Measurements from ENCODE around the gene MGAT3. TPM values are rescaled to one million over a fixed set of nuclear protein-coding genes. Genes with fewer than 3 reads are reported as not detected.

The MGAT3 gene
- total and polyA plus RNA-seq, 10 donors = 1.3 to 14.4 (median 9.1) TPM

DNA sequence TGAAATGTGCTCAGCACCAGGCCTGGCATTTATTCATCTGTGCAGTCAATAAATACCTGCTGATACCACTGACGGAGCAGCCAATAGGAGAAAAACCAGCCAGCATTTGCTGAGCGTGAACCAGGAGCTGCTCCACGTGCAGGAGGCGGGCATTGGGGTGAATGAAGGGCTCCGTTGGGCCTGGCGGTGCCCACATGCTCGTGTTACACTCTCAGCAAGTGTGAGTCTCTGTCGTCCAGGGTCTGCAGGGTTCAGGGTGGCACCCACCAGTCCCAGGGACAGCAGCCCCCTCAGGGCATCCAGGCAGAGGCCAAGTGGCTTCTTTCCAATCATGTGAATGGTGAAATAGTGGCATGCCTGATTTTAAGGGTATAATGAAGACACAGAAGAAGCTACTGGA, 79.9 kb downstream of the MGAT3 start:
- WGBS, 5 donors = 58 to 87% (median 76%) methylated on average over 6 to 8 of the region's 8 CpGs

DNA sequence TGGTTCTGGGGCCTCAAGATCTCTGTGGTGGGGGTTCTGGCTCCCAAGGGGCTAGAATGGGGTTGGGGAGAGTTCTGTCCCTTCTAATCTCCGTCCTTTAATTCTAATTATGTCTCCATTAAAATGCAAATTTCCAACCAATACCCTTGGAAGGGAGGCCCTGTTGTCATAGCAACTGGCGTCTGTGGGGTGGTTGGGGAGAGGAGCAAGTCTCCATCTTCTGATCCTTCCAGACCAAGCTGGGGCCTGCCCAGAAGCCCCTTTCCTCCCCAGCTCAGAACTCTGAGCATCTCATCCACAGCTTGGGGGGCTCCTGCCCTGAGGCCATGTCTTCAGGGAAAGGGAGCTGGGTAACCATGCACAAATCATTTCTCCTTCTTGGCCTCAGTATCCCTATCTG, 81.2 kb downstream of the MGAT3 start:
- Histone ChIP-seq H3K9me3 (no peaks in the 10 kb centered on the region), H3K4me1 (peaks cover 6 to 25% (median 17%) of the 10 kb centered on the region in 6 donors), H3K36me3 (no peaks in the 10 kb centered on the region), H3K27ac (no peak overlapping the region), H3K4me3 (no peak overlapping the region), H3K27me3 (replicated peaks in 1 of 7) (peaks cover 0 to 10% (median 0%) of the 10 kb centered on the region in 7 donors)
- TF ChIP-seq CTCF (IDR thresholded peaks at IDR 0.05 in 8 of 11, conservative IDR thresholded peaks at IDR 0.05 in 3 of 11) (no peak), POLR2A (IDR thresholded peaks at IDR 0.05) (no peak), POLR2AphosphoS5 (IDR thresholded peaks at IDR 0.05) (no peak)
- WGBS, 5 donors = 59 to 81% (median 60%) methylated on average over 2 of the region's 2 CpGs
- intact Hi-C loops (cut with DNase I; ENCODE audit: low total_unique reads) = loop anchor here (5.0 kb wide), 1 partner anchor 499 kb away; no protein-coding TSS in a partner anchor
- DNase-seq = no peak

More for the DNA sequence above, 79.9 kb downstream of the MGAT3 start:
- Histone ChIP-seq H3K4me3 (no peak overlapping the region), H3K36me3 (no peaks in the 10 kb centered on the region), H3K9me3 (no peaks in the 10 kb centered on the region), H3K27me3 (replicated peaks in 1 of 7) (no peaks in the 10 kb centered on the region), H3K4me1 (peaks cover 9 to 32% (median 24%) of the 10 kb centered on the region in 6 donors), H3K27ac (no peak overlapping the region)
- no peak for DNase-seq
- TF ChIP-seq POLR2A (IDR thresholded peaks at IDR 0.05) (no peak), POLR2AphosphoS5 (IDR thresholded peaks at IDR 0.05) (no peak), CTCF (IDR thresholded peaks at IDR 0.05 in 8 of 11, conservative IDR thresholded peaks at IDR 0.05 in 3 of 11) (no peak)
- intact Hi-C loops (cut with DNase I; ENCODE audit: low total_unique reads) = loop anchor here (5.0 kb wide), 1 partner anchor 501 kb away; no protein-coding TSS in a partner anchor

Other genes starting within 250 kb of the MGAT3 start
- 10 to 100 TPM in 2 of 7 donors, 1 to 10 TPM in 5; 2.4 to 20.5 (median 9.3) TPM for gene PDGFB, start 212.0 kb upstream of the MGAT3 start, total RNA-seq
- gene PDGFB, start 212.0 kb upstream of the MGAT3 start, polyA plus RNA-seq = 1 to 10 TPM; 1.7 to 8.2 (median 2.0) TPM
- gene RPL3, start 137.4 kb upstream of the MGAT3 start, total RNA-seq = 1,000 to 10,000 TPM; 1,607 to 2,098 (median 1,685) TPM
- 1,000 to 10,000 TPM; 4,418 to 6,240 (median 4,821) TPM for gene RPL3, start 137.4 kb upstream of the MGAT3 start, polyA plus RNA-seq
- 10 to 100 TPM in 4 of 7 donors, 1 to 10 TPM in 3; 8.0 to 32.3 (median 16.1) TPM for gene SYNGR1, start 107.0 kb upstream of the MGAT3 start, total RNA-seq
- gene SYNGR1, start 107.0 kb upstream of the MGAT3 start, polyA plus RNA-seq = 10 to 100 TPM in 2 of 3 donors, 1 to 10 TPM in 1; 9.5 to 35.1 (median 10.5) TPM
- gene TAB1, start 57.2 kb upstream of the MGAT3 start, total RNA-seq = 10 to 100 TPM; 19.3 to 34.8 (median 25.0) TPM
- gene TAB1, start 57.2 kb upstream of the MGAT3 start, polyA plus RNA-seq = 10 to 100 TPM; 12.4 to 20.2 (median 12.6) TPM
- gene MIEF1, start 45.3 kb downstream of the MGAT3 start, total RNA-seq = 10 to 100 TPM; 24.4 to 31.4 (median 27.5) TPM
- gene MIEF1, start 45.3 kb downstream of the MGAT3 start, polyA plus RNA-seq = 10 to 100 TPM in 1 of 3 donors, 1 to 10 TPM in 2; 5.8 to 11.2 (median 6.7) TPM
- gene ATF4, start 63.5 kb downstream of the MGAT3 start, total RNA-seq = 100 to 1,000 TPM; 190 to 286 (median 256) TPM
- gene ATF4, start 63.5 kb downstream of the MGAT3 start, polyA plus RNA-seq = 100 to 1,000 TPM; 341 to 414 (median 357) TPM
- gene RPS19BP1, start 75.7 kb downstream of the MGAT3 start, total RNA-seq = 100 to 1,000 TPM in 2 of 7 donors, 10 to 100 TPM in 5; 55.8 to 147 (median 57.3) TPM
- 100 to 1,000 TPM; 154 to 210 (median 181) TPM for gene RPS19BP1, start 75.7 kb downstream of the MGAT3 start, polyA plus RNA-seq
- 1 to 10 TPM in 5 of 7 donors, under 1 TPM in 2; 0.66 to 4.1 (median 1.4) TPM for gene CACNA1I, start 113.7 kb downstream of the MGAT3 start, total RNA-seq
- gene CACNA1I, start 113.7 kb downstream of the MGAT3 start, polyA plus RNA-seq = under 1 TPM; 0.24 to 0.83 (median 0.43) TPM

Data from spleen (tissue), 11 donors.